Prostate gland (tissue), 2 donors: Measurements from ENCODE around the gene PAMR1.

ENCODE experiments used
- POLR2AphosphoS5 ChIP-seq: sonication (generic); formaldehyde crosslinking; IDR thresholded peaks from one replicate; pipeline ENCODE4 v1.6.1; 2017; ENCODE audit warnings: antibody characterized with exemption
- TF ChIP-seq, protein P1 (sequence below), 4 experiments: fragments of 200-600 bp in 2 of 4; fragments of 450-650 bp in 2 of 4; sonication (generic) in 2 of 4; IDR thresholded peaks; 1 replicate in 3 of 4; 2 replicates in 1 of 4; pipeline ENCODE4 v1.5.1; 2016 to 2019; ENCODE audit warnings: antibody characterized with exemption in 4 of 4, mild to moderate bottlenecking in 2 of 4, moderate library complexity in 2 of 4

DNA sequence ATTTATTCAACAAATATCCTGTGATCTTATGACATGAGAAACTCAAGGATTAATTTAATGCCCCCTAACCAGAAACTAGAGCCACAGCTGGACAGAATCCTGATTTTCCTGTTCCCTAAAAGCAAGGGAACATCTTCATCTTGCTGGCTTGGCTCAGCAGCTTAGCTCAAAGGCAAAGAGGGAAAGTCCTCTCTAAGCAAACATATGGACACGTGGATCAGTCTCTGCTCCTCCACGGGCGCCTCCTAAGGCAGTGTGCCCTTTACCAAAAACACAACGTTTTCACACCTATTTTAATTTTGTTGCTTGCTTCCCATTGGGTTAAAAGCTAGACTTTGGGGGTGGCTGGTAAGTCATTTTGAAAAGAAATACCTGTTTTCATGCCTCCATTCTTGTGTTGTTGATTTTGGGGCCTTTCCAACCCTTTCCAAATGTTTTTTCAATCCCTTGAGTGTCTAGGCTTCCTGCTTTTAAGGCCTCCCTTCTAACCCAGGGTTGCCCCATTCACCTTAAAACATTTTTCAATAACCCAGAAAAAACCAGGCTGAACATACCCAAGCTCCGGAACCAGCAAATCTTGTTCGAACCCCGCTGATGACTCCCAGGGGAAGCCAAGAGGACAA lies 121.5 kb downstream of the PAMR1 start:
- TF ChIP-seq, protein P1, sequence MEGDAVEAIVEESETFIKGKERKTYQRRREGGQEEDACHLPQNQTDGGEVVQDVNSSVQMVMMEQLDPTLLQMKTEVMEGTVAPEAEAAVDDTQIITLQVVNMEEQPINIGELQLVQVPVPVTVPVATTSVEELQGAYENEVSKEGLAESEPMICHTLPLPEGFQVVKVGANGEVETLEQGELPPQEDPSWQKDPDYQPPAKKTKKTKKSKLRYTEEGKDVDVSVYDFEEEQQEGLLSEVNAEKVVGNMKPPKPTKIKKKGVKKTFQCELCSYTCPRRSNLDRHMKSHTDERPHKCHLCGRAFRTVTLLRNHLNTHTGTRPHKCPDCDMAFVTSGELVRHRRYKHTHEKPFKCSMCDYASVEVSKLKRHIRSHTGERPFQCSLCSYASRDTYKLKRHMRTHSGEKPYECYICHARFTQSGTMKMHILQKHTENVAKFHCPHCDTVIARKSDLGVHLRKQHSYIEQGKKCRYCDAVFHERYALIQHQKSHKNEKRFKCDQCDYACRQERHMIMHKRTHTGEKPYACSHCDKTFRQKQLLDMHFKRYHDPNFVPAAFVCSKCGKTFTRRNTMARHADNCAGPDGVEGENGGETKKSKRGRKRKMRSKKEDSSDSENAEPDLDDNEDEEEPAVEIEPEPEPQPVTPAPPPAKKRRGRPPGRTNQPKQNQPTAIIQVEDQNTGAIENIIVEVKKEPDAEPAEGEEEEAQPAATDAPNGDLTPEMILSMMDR (IDR thresholded peaks at IDR 0.05) = no peak
- TF ChIP-seq POLR2AphosphoS5 = no peak
